K562 (cell line): ENCODE results near the gene CC2D1A. TPM values are rescaled to one million over a fixed set of nuclear protein-coding genes. Genes with fewer than 3 reads are reported as not detected.

Experiments
- BCL6 ChIP-seq: fragments of 250-450 bp; sonication (Bioruptor Pico); IDR thresholded peaks from 2 replicates; pipeline ENCODE4 v1.4.0; 2020
- GABPB1 ChIP-seq: sonication (generic); formaldehyde crosslinking; IDR thresholded peaks from 2 replicates; pipeline ENCODE4 v1.8.0; 2022; ENCODE audit warnings: mild to moderate bottlenecking, missing genetic modification reagents
- KLF1 ChIP-seq: fragments of 450-650 bp; IDR thresholded peaks from 2 replicates; pipeline ENCODE4 v1.6.1; 2016; ENCODE audit warnings: missing genetic modification characterization, missing compliant biosample characterization
- MCM3 ChIP-seq: fragments of 450-650 bp; IDR thresholded peaks from 2 replicates; pipeline ENCODE4 v1.6.1; 2016
- NFRKB ChIP-seq: fragments of 450-650 bp; IDR thresholded peaks from 2 replicates; pipeline ENCODE4 v1.6.1; 2016; ENCODE audit warnings: low read depth
- REST ChIP-seq, 2 experiments: fragments of 450-650 bp; formaldehyde crosslinking in 1 of 2; IDR thresholded peaks; 2 replicates each; pipeline versions ENCODE4 v1.4.0 to v1.6.1; 2014 to 2020; ENCODE audit warnings: mild to moderate bottlenecking in 2 of 2, borderline replicate concordance in 1 of 2, low read depth in 1 of 2
- SPI1 ChIP-seq: IDR thresholded peaks from 2 replicates; pipeline ENCODE4 v1.6.1; 2011; ENCODE audit warnings: low read depth, low read length, control low read depth, borderline replicate concordance
- TAF1 ChIP-seq: IDR thresholded peaks from 2 replicates; pipeline ENCODE4 v1.6.1; 2011; ENCODE audit warnings: mild to moderate bottlenecking, low read length, moderate library complexity; ENCODE audit not compliant: insufficient read depth, control insufficient read depth, severe bottlenecking; ENCODE audit errors: extremely low read depth
- TAF7 ChIP-seq: fragments of 450-650 bp; IDR thresholded peaks from 2 replicates; pipeline ENCODE4 v1.6.1; 2016; ENCODE audit warnings: missing genetic modification characterization, missing compliant biosample characterization
- TRIM28 ChIP-seq: fragments of 450-650 bp; IDR thresholded peaks from 2 replicates; pipeline ENCODE4 v1.6.1; 2017
- WHSC1 ChIP-seq: IDR thresholded peaks from one replicate; pipeline ENCODE4 v1.6.1; 2012; ENCODE audit warnings: low read length, control low read depth, inconsistent platforms
- ZBTB26 ChIP-seq: fragments of 450-650 bp; formaldehyde crosslinking; IDR thresholded peaks from 2 replicates; pipeline ENCODE4 v1.4.0; 2022; ENCODE audit warnings: missing genetic modification characterization
- ZNF197 ChIP-seq: fragments of 200-800 bp; sonication (Bioruptor generic); IDR thresholded peaks from 2 replicates; pipeline ENCODE4 v1.6.1; 2016; ENCODE audit warnings: low read depth, missing genetic modification characterization, missing compliant biosample characterization
- ZNF41 ChIP-seq: fragments of 250-450 bp; sonication (Bioruptor Pico); conservative IDR thresholded peaks from 2 replicates; pipeline ENCODE4 v1.4.0; 2020; ENCODE audit warnings: mild to moderate bottlenecking
- ZNF79 ChIP-seq: fragments of 250-450 bp; sonication (Bioruptor Pico); IDR thresholded peaks from 2 replicates; pipeline ENCODE4 v1.4.0; 2020; ENCODE audit warnings: low read depth, mild to moderate bottlenecking, moderate library complexity
- polyA plus RNA-seq, 8 experiments: library from polyadenylated mRNA; depleted of rRNA in 4 of 8; stranded (reverse) in 5 of 8; unstranded in 3 of 8; fragments of >200 nt; fragmentation: Nextera tagmentation in 2 of 8; fragmentation: Illumina TruSeq in 1 of 8; extraction: Ambion mirVana in 2 of 8; extraction: Trizol in 1 of 8; gene quantifications; 2 replicates each; pipeline versions ENCODE4 v1.2.1 to v1.2.3, GENCODE V29; 2011 to 2014; ENCODE audit warnings: inconsistent platforms in 1 of 8, missing spikeins in 1 of 8
- total RNA-seq, 7 experiments: library from RNA; depleted of rRNA in 6 of 7; stranded (reverse); fragments of >200 nt in 6 of 7; fragmentation: Illumina TruSeq in 2 of 7; extraction: Trizol in 2 of 7; gene quantifications; 2 replicates each; pipeline versions ENCODE4 v1.2.1 to v1.2.3, GENCODE V29; 2011 to 2021; ENCODE audit warnings: low replicate concordance in 1 of 7
- TF ChIP-seq, protein P1 (sequence below): fragments of 450-650 bp; formaldehyde crosslinking; IDR thresholded peaks from 2 replicates; pipeline ENCODE4 v1.4.0; 2020; ENCODE audit warnings: mild to moderate bottlenecking, moderate library complexity

CC2D1A gene
- total and polyA plus RNA-seq, 9 of the 15 experiments (the other 6 are each of a cell fraction or from before 2014, with no cell fraction given), result 0.32 to 31.0 (median 12.9) TPM

DNA sequence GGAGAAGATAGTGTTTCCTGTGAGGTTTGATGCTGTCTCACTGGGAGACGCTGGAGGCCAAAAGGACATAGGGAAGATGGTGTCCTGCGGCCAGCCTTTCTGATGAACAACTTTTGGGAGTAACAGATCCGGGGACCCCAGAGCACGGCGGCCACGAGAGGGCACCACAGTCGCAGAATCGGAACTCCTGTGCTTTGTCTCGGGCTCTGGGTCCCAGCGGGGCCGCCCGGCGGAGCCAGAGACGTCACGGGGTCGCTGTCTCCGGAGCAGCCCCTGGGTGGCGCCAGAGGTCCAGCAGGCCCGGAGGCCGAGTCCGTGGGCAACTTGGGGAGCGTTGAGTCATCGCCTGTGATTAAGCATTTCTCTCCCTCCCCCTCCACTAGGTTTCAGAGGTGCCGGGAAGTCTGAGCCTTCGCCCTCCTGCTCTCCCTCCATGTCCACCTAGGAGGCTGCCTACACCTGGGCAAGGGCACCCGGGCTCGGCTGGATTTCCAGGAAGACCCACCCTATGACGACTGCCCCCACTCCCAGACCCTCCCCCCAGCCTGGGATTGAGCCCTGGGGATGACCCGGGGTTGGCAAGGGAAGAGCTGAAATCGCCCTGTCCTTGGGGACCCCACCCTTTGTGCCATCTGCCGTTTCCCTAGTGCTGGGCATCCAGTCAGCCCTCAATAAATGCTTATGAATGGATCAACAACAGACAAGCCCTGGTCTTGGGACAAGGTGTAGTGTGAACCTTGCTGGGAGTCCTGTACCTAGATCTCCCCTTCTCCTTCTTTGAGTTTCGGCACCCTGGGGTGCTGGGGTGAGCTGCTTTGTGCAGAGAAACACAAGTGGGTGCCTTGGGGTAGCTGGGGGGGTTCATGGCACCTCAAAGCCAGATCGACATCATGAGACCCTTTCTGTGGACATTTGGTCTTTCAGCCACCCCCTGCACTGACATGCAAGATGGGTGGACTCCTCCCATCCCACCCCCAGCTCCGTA, 25.6 kb upstream of the CC2D1A start (continued):
- TF ChIP-seq TRIM28 (0 out of 2 replicates have a peak, but pooled peaks have one; percentile 24), GABPB1 (CRISPR knock-in tag) (peak; percentile 85), ZNF41 (CRISPR knock-in tag) (no peak), ZNF197 (CRISPR knock-in tag) (no peak), REST (IDR thresholded peaks at IDR 0.05; ENCODE audit: borderline replicate concordance) (peak; percentile 97), REST (CRISPR knock-in tag; IDR thresholded peaks at IDR 0.05; ENCODE audit: low read depth) (0 out of 2 replicates have a peak, but pooled peaks have one; percentile 30), TAF7 (peak; percentile 35; the same call in 1 of the 2 replicates), BCL6 (CRISPR knock-in tag) (no peak), WHSC1 (no peak), TAF1 (peak; percentile 55), ZBTB26 (CRISPR knock-in tag) (no peak), ZNF79 (CRISPR knock-in tag) (no peak), NFRKB (peak; percentile 78; the same call in 1 of the 2 replicates), KLF1 (no peak), SPI1 (no peak), MCM3 (no peak)
- TF ChIP-seq, protein P1, sequence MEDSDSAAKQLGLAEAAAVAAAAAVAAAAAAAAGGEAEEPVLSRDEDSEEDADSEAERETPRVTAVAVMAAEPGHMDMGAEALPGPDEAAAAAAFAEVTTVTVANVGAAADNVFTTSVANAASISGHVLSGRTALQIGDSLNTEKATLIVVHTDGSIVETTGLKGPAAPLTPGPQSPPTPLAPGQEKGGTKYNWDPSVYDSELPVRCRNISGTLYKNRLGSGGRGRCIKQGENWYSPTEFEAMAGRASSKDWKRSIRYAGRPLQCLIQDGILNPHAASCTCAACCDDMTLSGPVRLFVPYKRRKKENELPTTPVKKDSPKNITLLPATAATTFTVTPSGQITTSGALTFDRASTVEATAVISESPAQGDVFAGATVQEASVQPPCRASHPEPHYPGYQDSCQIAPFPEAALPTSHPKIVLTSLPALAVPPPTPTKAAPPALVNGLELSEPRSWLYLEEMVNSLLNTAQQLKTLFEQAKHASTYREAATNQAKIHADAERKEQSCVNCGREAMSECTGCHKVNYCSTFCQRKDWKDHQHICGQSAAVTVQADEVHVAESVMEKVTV (CRISPR knock-in tag), result peak; percentile 100
